A549 (cell line): Measurements from ENCODE around the gene KLHL41. TPM values are rescaled to one million over a fixed set of nuclear protein-coding genes. Genes with fewer than 3 reads are reported as not detected.

Source experiments
- ATAC-seq, 2 experiments: fragments of 200-7000 bp in 1 of 2; fragments of >200 bp in 1 of 2; cut with Nextera tagmentation in 1 of 2; cut with Tn5 transposase in 1 of 2; 3 replicates each; pipeline versions ENCODE4 v1.8.0 to v1.9.1; 2018 to 2020; ENCODE audit warnings: mild to moderate bottlenecking in 1 of 2, moderate library complexity in 1 of 2
- CTCF ChIA-PET: fragments of 300-600 bp; sonication (Branson Sonifier 250); formaldehyde crosslinking; extraction: SDS; loops from one replicate; lab custom pipeline; 2021; ENCODE audit warnings: antibody characterized with exemption, inconsistent platforms; lab: Yijun Ruan, JAX
- POLR2A ChIA-PET: fragments of 350-600 bp; formaldehyde crosslinking; extraction: SDS; loops from one replicate; lab custom pipeline; 2021; ENCODE audit warnings: antibody characterized with exemption, inconsistent platforms; lab: Yijun Ruan, JAX
- DNase-seq, 2 experiments: peaks; one replicate each; pipeline versions ENCODE4 v3.0.0 to v3.0.0-alpha.2; 2011 to 2016; ENCODE audit warnings: low read depth in 1 of 2, low spot score in 1 of 2
- FAIRE-seq: peaks from 2 replicates; lab custom pipeline; 2011; peaks lifted over from hg19 to GRCh38; lab: Jason Lieb, UNC
- H3K27ac ChIP-seq, 2 experiments: fragments of >200 bp; sonication (Bioruptor Twin); formaldehyde crosslinking; 3 replicates each; pipeline ENCODE4 v1.5.1; 2016 to 2017
- H3K4me1 ChIP-seq: fragments of >200 bp; sonication (Bioruptor Twin); formaldehyde crosslinking; 3 replicates; pipeline ENCODE4 v1.6.1; 2016
- H3K4me2 ChIP-seq: fragments of >200 bp; sonication (Bioruptor Twin); formaldehyde crosslinking; 3 replicates; pipeline ENCODE4 v1.6.1; 2016
- H3K4me3 ChIP-seq: fragments of >200 bp; sonication (Bioruptor Twin); formaldehyde crosslinking; 3 replicates; pipeline ENCODE4 v1.5.1; 2016
- H3K9me3 ChIP-seq: fragments of >200 bp; sonication (Bioruptor Twin); formaldehyde crosslinking; 3 replicates; pipeline ENCODE4 v1.6.1; 2016
- BHLHE40 ChIP-seq: IDR thresholded peaks from 2 replicates; pipeline ENCODE4 v1.6.1; 2012; ENCODE audit warnings: low read depth, low read length, inconsistent platforms
- CBX2 ChIP-seq: fragments of 200-600 bp; sonication (generic); IDR thresholded peaks from 2 replicates; pipeline ENCODE4 v1.6.1; 2016; ENCODE audit warnings: low read depth, mild to moderate bottlenecking, borderline replicate concordance
- CBX8 ChIP-seq: fragments of 200-600 bp; sonication (generic); IDR thresholded peaks from 2 replicates; pipeline ENCODE4 v1.6.1; 2016
- CHD2 ChIP-seq: fragments of 150-350 bp; IDR thresholded peaks from 2 replicates; pipeline ENCODE4 v1.6.1; 2014; ENCODE audit warnings: low read length; ENCODE audit not compliant: partially characterized antibody
- CHD4 ChIP-seq: fragments of 200-600 bp; sonication (generic); IDR thresholded peaks from 2 replicates; pipeline ENCODE4 v1.6.1; 2016; ENCODE audit warnings: antibody characterized with exemption, mild to moderate bottlenecking, borderline replicate concordance
- EHMT2 ChIP-seq: fragments of 200-600 bp; sonication (generic); IDR thresholded peaks from 2 replicates; pipeline ENCODE4 v1.6.1; 2016; ENCODE audit warnings: antibody characterized with exemption, low read depth, mild to moderate bottlenecking, moderate library complexity
- HDAC2 ChIP-seq: fragments of 200-600 bp; sonication (generic); IDR thresholded peaks from 2 replicates; pipeline ENCODE4 v1.6.1; 2016
- HMGXB4 ChIP-seq: fragments of 250-450 bp; sonication (Bioruptor Pico); IDR thresholded peaks from 2 replicates; pipeline ENCODE4 v1.5.0; 2021; ENCODE audit warnings: mild to moderate bottlenecking, moderate library complexity, borderline replicate concordance
- HOXB5 ChIP-seq: fragments of 250-450 bp; sonication (Bioruptor Pico); IDR thresholded peaks from 2 replicates; pipeline ENCODE4 v1.5.0; 2020; ENCODE audit warnings: mild to moderate bottlenecking, moderate library complexity
- JUN ChIP-seq, 2 experiments: fragments of >200 bp; sonication (Bioruptor Twin); formaldehyde crosslinking; IDR thresholded peaks; 2 replicates in 1 of 2; 3 replicates in 1 of 2; pipeline ENCODE4 v1.6.1; 2016 to 2017
- JUNB ChIP-seq: fragments of >200 bp; sonication (Bioruptor Twin); formaldehyde crosslinking; IDR thresholded peaks from 2 replicates; pipeline ENCODE4 v1.6.1; 2016
- KDM1A ChIP-seq: fragments of 200-600 bp; sonication (generic); IDR thresholded peaks from 2 replicates; pipeline ENCODE4 v1.6.1; 2016; ENCODE audit warnings: low read depth, mild to moderate bottlenecking
- KDM5A ChIP-seq: fragments of 200-600 bp; sonication (generic); IDR thresholded peaks from 2 replicates; pipeline ENCODE4 v1.6.1; 2016; ENCODE audit warnings: antibody characterized with exemption, mild to moderate bottlenecking
- MAX ChIP-seq: IDR thresholded peaks from 2 replicates; pipeline ENCODE4 v1.6.1; 2012
- NFE2L2 ChIP-seq: fragments of 150-350 bp; conservative IDR thresholded peaks from 2 replicates; pipeline ENCODE4 v1.6.1; 2014; ENCODE audit warnings: low read length
- PHF8 ChIP-seq: fragments of 200-600 bp; sonication (generic); IDR thresholded peaks from 2 replicates; pipeline ENCODE4 v1.6.1; 2016; ENCODE audit warnings: low read depth, mild to moderate bottlenecking, antibody characterized with exemption, moderate library complexity, borderline replicate concordance
- POLR2A ChIP-seq: IDR thresholded peaks from 2 replicates; pipeline ENCODE4 v1.6.1; 2012; ENCODE audit warnings: mild to moderate bottlenecking, low read length
- RARB ChIP-seq: fragments of 250-450 bp; sonication (Bioruptor Pico); IDR thresholded peaks from 2 replicates; pipeline ENCODE4 v1.8.0; 2021; ENCODE audit warnings: mild to moderate bottlenecking, moderate library complexity
- REST ChIP-seq: fragments of 200-600 bp; sonication (generic); IDR thresholded peaks from 2 replicates; pipeline ENCODE4 v1.6.1; 2016; ENCODE audit warnings: antibody characterized with exemption, mild to moderate bottlenecking, moderate library complexity
- SREBF2 ChIP-seq: fragments of 450-650 bp; IDR thresholded peaks from 2 replicates; pipeline ENCODE4 v1.6.1; 2014; ENCODE audit warnings: mild to moderate bottlenecking, moderate library complexity
- USF2 ChIP-seq: fragments of 450-650 bp; IDR thresholded peaks from 2 replicates; pipeline ENCODE4 v1.6.1; 2014; ENCODE audit warnings: antibody characterized with exemption
- ZFP36 ChIP-seq: fragments of 450-650 bp; IDR thresholded peaks from 2 replicates; pipeline ENCODE4 v1.6.1; 2014; ENCODE audit warnings: borderline replicate concordance; ENCODE audit not compliant: partially characterized antibody
- ZNF302 ChIP-seq: fragments of 250-450 bp; sonication (Bioruptor Pico); IDR thresholded peaks from 2 replicates; pipeline ENCODE4 v1.9.0; 2021; ENCODE audit warnings: inconsistent platforms, mild to moderate bottlenecking, moderate library complexity
- polyA plus RNA-seq, 4 experiments: library from polyadenylated mRNA; depleted of rRNA in 3 of 4; stranded (reverse); fragments of >200 nt; fragmentation: RNase III in 1 of 4; extraction: RNeasy Plus Mini Kit Qiagen cat#74134 plus additional on column Dnase treatment in 1 of 4; gene quantifications; 2 replicates in 3 of 4; 3 replicates in 1 of 4; pipeline ENCODE4 v1.2.3, GENCODE V29; 2011 to 2017

KLHL41 gene
- polyA plus RNA-seq, 2 of the 4 experiments (the other 2 are of a cell fraction): 0.06 to 0.08 TPM

- no peaks in the 10 kb centered on the region for H3K4me1 ChIP-seq
- DNase-seq: no peak
- no peak for ATAC-seq
- no peak overlapping the region for H3K27ac ChIP-seq
- H3K9me3 ChIP-seq: no peaks in the 10 kb centered on the region
- peak; percentile 65 for FAIRE-seq
- TF ChIP-seq ZNF302: no peak
- TF ChIP-seq POLR2A: no peak
- TF ChIP-seq ZFP36: no peak
- no peak for TF ChIP-seq CHD2
- no peak for TF ChIP-seq CBX8
- no peak for TF ChIP-seq PHF8
- TF ChIP-seq NFE2L2: no peak
- TF ChIP-seq MAX: no peak
- TF ChIP-seq HOXB5 (CRISPR knock-in tag): no peak
- TF ChIP-seq HMGXB4 (CRISPR knock-in tag): no peak
- TF ChIP-seq SREBF2: no peak
- ChIA-PET POLR2A (interaction anchor here (0.6 kb wide), 1 partner anchor 331 kb away, joined by 3 read pairs; no protein-coding TSS in a partner anchor), CTCF (interaction anchor here (0.6 kb wide), 1 partner anchor 1383 kb away, joined by 3 read pairs; no protein-coding TSS in a partner anchor)
- H3K4me3 ChIP-seq: no peak overlapping the region
- no peak overlapping the region for H3K4me2 ChIP-seq
Measured at GRCh38 chr2:169490834-169491233, 18.7 kb upstream of the KLHL41 start.

- TF ChIP-seq EHMT2: no peak
- TF ChIP-seq CBX2: no peak
- TF ChIP-seq KDM1A: no peak
- TF ChIP-seq REST: no peak
- TF ChIP-seq CHD2: no peak
- no peak for TF ChIP-seq HMGXB4 (CRISPR knock-in tag)
- TF ChIP-seq HDAC2: no peak
- no peak for TF ChIP-seq HOXB5 (CRISPR knock-in tag)
- TF ChIP-seq SREBF2: no peak
- TF ChIP-seq BHLHE40: no peak
- TF ChIP-seq USF2: no peak
- TF ChIP-seq RARB: no peak
- no peak for TF ChIP-seq MAX
- TF ChIP-seq JUN (IDR thresholded peaks at IDR 0.05): no peak
- no peak for TF ChIP-seq JUNB
- TF ChIP-seq POLR2A: no peak
- TF ChIP-seq CHD4: no peak
- no peak for TF ChIP-seq KDM5A
- TF ChIP-seq, all 56 proteins: peak for 0
- Histone ChIP-seq H3K4me2 (no peak overlapping the region), H3K4me1 (no peaks in the 10 kb centered on the region), H3K9me3 (no peaks in the 10 kb centered on the region), H3K27ac (no peak overlapping the region), H3K4me3 (no peak overlapping the region)
- no peak for ATAC-seq
- CTCF ChIA-PET: interaction anchor here (0.7 kb wide), 1 partner anchor 372 kb away, joined by 3 read pairs; no protein-coding TSS in a partner anchor
- FAIRE-seq: no peak
- POLR2A ChIA-PET: no interaction called here
- DNase-seq: no peak
Measured at GRCh38 chr2:169491378-169491777, 18.1 kb upstream of the KLHL41 start.
